ENCODE results near the gene HK3. TPM values are rescaled to one million over a fixed set of nuclear protein-coding genes. Genes with fewer than 3 reads are reported as not detected.
"Not testable (repeated sequence)": the region's sequence is repeated elsewhere in the genome, so short reads cannot be mapped to it uniquely, and the experiment has no call there.

The HK3 gene
- total RNA-seq, 1 donor from 2014 or later = 0.20 TPM

DNA sequence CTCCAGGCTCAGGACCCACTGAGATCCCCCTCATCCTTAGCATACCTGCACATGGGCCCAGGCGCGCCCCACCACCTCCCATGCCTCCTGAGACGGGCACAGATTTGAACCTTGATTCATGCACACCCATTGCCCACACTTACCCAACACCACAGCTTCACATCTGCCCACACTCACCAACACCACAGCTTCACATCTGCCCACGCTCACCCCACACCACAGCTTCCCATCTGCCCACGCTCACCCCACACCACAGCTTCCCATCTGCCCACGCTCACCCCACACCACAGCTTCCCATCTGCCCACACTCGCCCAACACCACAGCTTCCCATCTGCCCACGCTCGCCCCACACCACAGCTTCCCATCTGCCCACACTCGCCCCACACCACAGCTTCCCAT, 28.5 kb downstream of the HK3 start:
- intact Hi-C loops (cut with micrococcal nuclease) = not testable (repeated sequence)

DNA sequence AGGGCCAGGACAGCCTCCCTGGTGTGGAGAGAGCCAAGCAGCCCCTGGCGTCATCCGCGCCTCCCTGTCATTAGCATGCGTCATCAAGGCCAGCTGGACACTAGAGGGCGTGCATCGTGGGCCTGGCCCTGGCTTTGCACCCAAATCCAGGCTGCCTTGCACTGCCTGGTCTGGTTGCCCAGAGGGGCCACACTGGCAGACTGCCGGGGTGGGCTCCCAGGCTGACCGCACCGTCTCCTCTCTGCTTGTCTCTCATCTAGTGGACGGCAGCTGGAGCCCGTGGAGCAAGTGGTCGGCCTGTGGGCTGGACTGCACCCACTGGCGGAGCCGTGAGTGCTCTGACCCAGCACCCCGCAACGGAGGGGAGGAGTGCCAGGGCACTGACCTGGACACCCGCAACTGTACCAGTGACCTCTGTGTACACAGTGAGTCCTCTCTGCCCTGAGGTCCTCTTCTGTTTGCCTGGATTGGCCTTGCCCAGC, 29.0 kb downstream of the HK3 start:
- intact Hi-C loops (cut with micrococcal nuclease) = no loop called here

DNA sequence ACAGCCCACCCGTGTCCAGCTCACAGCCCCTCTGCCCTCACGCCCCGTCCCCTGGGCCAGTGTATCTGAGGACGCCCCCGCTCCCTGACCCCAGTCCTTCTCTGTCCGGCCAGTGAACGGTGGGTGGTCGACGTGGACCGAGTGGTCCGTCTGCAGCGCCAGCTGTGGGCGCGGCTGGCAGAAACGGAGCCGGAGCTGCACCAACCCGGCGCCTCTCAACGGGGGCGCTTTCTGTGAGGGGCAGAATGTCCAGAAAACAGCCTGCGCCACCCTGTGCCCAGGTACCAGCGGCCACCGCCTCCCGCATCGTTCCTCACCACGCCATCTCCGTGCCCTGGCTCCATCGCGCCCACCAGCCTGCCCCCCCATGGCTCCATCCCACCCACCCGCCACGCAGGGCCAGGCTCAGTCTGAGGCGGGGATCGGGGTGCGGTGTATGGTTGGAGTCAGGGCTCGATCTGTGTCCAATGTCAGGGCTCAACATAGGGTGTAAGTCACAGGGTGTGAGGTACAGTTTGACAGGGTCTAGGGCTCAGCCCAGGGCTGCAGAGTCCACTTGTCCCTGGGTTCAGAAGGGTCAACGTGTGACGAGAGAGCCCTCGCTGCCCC, 29.5 kb downstream of the HK3 start:
- intact Hi-C loops (cut with micrococcal nuclease) = no loop called here

DNA sequence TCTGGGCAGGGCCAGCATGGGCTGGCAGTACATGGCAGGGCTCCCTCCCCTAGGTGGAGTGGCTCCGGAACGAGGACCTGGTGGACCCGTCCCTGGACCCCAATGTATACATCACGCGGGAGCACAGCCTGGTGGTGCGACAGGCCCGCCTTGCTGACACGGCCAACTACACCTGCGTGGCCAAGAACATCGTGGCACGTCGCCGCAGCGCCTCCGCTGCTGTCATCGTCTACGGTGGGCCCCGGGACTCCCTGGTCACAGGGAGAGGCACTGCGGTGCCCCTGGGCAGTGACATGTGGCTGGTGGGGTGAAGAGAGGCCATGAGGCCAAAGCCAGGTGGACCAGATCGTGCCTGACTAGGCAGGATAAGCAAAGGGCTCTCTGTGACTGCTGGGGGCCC, 30.4 kb downstream of the HK3 start:
- intact Hi-C loops (cut with micrococcal nuclease) = no loop called here

DNA sequence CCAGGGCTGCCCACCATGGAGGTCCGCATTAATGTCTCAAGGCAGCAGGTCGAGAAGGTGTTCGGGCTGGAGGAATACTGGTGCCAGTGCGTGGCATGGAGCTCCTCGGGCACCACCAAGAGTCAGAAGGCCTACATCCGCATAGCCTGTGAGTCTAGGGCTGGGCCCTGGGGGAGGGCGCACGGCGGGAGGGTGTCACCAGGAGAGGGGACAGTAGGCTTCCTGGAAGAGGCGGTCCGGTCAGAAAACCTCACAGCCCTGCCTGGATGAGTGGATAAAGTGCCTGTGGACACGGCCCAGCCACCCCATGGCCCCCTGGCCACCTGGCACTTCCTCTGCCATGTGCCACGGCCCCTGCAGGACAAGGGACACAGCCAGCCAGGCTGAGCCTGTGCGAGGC, 31.0 kb downstream of the HK3 start:
- intact Hi-C loops (cut with micrococcal nuclease) = no loop called here

DNA sequence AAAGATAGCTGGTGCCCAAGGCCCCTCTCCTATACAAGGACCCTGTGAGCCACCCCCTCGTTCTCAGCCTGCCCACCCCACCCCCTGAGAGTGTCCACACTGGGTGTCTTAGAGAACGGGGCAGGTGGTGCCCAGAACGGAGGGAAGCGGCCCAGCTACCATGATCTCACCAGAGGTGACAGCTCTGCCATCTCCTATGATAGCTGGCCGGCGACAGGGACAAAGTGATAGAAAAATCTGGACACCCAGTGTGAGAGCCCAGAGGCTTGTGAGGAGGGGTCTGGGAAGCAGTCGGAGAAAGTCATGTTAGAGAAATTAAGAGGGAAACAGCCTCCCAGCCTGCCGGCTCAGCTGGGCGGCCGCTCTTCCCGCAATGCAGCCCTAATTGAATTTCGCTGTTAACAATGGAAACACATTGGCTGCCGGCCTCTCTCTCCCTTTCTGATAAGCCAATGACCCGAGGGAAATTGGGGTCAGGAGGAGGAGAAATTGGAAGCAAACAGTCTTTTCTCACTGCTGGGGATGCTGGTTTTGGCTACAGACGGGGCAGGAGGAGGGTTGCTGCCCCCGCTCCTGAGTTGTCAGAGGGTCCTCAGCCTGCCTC, 32.3 kb downstream of the HK3 start:
- intact Hi-C loops (cut with micrococcal nuclease) = no loop called here

DNA sequence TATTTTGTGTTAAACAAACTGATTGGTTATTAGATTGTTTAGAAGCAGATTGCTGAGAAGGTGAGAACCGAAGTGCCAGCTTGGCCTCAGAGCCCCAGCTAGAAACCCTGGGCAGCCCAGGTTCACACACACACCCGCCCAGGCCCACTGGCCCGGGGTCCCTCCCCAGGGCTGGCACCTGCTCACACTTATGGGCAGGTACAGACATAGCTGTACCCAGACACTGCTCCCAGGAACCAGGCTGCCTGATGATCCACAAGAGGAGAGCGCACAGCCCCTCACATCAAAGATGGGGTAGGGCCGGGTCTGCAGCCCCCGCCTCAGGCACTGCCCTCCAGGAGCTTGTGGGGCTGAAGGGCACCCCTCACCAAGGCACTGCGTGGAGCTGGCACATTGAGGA, 33.2 kb downstream of the HK3 start:
- intact Hi-C loops (cut with micrococcal nuclease) = no loop called here

DNA sequence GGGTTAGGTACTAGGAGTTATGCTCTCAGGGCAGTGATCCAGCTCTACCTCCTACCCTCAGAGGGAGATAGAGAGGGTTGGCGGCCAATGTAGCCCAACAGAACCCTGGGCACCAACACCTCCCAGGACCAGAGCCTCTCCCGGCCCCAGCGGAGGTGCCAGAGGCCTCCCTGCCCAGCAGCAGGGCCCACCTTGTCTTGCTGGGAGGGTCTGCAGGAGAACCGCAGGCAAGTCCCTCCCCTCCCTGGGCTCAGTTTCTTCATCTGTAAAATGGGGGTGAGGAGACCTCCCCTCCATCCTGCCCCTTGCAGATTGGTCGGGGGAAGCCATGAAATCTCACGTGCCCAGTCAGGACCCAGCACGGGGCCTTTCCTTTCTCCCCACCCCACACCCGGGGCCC, 34.4 kb downstream of the HK3 start:
- intact Hi-C loops (cut with micrococcal nuclease) = no loop called here

DNA sequence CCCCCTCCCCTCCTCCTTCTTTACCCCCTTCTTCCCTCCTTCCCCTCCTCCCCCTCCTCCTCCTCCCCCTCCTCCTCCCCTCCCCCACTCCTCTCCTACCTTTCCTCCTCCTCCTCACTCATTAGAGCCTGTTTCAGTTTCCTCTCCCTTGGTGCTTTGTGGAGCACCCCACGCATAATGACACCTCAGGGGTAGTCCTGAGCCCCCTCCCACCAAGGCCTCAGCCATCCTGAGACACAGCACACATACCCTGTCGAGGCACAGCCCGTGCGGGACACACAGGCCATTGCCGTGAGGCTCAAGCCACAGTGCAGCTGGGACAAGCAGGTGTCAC, 35.4 kb downstream of the HK3 start:
- intact Hi-C loops (cut with micrococcal nuclease) = no loop called here

DNA sequence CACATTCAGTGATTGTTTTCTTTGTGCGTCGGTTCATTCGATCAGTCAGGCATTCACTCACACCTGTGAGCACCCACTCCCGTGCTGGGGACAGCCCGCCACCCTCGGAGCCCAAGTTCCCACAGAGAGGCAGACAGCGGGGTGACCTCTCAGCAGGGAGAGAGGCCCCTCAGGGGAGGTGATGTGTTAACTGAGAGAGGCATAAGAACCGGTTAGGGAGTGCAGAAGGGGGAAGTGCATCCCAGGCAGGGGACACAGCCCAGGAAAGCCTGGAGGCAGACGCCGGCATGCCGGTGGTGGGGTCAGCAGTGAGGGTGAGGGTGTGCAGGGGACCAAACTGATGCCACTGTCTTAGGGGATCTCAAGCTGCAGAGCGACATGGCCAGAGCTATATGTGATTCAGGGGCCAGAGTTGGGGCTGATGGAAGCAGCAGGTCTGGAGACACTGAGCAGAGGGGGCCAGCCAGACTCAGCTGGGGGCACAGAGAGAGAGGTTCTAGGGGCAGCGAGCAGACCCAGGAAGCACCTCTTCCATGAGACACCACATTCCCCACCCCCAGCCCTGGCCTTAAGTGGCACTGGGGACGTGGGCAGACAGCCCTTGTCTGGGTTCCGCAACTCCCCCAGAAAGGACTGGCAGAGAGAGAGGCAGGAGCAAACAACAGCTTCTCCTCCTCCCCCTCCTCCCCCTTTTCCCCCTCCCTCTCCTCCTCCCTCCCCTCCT, 35.9 kb downstream of the HK3 start:
- intact Hi-C loops (cut with micrococcal nuclease) = no loop called here

DNA sequence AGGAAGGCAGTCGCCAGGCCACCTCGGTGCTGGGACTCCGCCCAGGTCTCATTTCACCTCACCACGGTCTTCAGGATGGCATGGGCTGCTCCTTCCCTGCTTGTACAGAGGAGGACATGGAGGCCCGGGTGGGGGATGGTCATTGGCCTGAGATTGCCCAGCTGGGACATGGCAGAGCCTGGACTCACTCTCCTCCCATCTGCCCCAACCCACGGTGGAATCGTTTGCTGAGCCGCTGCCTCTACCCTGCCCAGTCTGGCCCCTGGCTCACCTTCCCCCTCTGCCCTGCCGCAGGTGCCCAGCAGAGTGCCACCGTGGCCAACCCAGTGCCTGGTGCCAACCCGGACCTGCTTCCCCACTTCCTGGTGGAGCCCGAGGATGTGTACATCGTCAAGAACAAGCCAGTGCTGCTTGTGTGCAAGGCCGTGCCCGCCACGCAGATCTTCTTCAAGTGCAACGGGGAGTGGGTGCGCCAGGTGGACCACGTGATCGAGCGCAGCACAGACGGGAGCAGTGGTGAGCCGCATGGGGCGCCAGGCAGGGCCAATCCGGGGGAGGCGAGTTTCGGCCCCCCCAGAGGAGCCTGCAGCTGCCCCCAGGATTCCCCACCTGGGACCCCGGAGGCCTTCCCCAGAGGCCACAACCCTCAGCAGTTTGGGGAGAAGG, 36.7 kb downstream of the HK3 start:
- intact Hi-C loops (cut with micrococcal nuclease) = no loop called here

DNA sequence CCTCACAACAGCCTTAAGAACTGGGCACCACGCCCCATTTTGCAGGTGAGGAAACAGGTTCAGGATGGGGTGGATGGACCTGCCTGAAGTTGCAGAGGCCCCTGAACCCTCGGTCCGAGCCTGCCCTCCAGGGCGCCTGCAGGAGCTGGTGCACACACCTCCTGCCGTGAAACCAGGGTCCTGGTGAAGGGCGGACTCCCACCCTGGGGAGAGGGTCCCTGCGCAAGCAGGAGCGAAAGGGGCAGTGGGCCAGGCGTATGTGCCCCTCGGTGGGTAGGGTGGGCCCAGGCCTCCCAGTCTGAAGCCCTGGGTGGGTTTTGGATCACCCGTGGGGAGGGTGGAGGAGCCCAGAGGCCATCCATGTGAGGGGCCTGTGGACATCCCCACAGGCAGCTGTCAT, 37.9 kb downstream of the HK3 start:
- intact Hi-C loops (cut with micrococcal nuclease) = no loop called here

DNA sequence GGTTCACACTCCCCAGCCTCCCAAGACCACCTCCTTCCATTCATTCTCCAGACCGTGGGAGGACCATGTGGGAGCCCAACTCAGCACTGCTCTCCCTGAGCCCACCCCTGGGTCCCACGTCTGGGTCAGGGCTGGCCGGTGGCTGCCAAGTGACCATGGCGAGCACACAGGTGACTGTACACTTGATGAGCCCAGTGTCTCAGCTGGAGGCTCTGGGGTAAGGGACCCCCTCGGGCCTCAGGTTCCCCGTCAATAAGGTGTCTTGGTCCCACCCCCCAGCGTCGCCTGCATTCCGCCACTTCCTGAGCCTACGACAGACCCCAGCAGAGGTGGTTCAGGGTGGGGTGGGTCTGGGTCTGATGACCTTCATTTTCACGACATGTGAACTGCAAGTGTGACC, 38.8 kb downstream of the HK3 start:
- intact Hi-C loops (cut with micrococcal nuclease) = no loop called here

DNA sequence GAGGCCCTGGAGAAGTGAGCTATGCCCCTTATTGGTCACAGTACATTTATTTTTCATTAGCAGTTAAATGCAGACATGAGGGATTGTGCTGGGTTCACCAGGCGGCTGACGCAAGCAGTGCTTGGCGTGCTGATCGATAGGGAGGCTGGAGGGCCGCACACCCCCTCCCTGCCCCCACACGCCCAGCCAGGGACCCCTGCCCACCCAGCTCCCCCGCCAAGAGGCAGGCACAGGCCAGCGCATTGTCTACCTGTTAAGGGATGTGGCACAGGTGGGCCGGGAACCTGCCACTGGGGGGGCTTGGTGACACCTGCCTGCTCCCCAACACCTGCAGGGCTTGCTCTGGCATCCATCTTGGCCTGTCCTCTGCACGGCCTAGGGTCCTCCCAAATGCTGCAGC, 39.2 kb downstream of the HK3 start:
- intact Hi-C loops (cut with micrococcal nuclease) = no loop called here

DNA sequence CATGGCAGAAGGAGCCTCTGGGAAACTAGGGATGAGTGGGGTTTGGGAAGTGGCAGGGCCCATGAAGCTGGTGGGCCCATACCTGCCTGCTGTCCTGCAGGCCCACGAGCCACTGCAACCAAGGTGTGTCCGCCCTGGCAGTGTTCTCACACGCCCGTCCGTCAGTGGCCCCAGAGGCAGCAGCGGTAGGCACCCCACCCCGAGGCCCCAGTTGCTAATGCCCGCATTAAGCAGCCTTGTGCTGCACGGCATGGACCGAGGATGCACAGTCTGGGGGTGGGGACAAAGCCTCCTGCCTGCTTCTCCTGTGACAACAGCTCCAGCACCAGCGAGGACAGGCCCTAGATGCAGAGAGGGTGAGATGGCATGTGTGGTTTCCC, 41.3 kb downstream of the HK3 start:
- intact Hi-C loops (cut with micrococcal nuclease) = no loop called here

DNA sequence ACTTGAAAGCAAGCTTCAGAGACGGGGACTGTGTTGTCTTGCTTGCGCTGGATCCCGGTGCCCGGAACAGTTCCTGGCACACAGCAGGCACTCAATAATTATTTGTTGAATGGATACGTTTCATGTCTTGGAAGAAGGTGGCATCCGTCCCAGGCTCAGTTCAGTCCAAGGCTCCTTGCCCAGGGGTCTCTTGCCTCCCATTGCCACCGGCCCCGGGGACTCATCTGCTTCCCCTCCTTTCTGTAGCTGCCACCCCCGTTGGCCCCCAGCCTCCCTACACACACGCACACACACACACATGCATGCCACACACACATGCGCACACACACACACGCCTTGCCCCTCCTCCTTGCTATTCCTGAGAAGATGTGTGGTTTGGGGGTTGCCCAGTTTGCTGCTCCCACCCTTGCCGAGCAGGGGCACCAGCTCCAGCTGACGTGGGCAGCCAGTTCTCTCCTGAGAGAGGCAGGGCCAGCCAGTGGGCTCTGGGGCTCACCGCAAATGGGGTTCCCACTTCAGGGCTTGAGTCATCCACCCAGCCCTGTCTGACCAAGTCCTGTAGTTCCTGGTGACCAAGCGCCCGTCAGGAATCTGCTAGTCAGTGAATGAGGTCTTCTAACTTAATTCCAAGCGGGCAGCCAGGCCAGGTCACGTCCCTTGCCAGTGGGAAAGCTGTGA, 41.8 kb downstream of the HK3 start:
- intact Hi-C loops (cut with micrococcal nuclease) = no loop called here

DNA sequence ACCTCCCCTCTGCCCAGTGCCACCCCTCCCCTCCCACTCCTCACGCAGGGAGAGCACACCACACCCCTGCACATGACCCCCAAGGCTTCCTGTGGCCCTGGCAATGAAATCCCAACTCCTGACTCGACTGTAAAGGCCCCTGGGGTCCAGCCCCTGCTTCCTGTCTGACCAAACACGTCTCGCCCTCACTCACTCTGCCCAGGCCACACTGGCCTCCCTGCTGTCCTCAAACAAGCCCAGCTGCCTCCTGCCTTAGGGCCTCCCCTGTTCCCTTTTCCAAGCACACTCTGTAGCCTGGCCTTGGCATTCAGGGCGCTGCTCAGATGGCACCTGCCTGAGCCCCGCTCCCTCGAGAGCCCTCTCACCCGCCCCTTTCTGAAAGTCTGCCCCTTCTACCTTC, 42.4 kb downstream of the HK3 start:
- intact Hi-C loops (cut with micrococcal nuclease) = no loop called here

DNA sequence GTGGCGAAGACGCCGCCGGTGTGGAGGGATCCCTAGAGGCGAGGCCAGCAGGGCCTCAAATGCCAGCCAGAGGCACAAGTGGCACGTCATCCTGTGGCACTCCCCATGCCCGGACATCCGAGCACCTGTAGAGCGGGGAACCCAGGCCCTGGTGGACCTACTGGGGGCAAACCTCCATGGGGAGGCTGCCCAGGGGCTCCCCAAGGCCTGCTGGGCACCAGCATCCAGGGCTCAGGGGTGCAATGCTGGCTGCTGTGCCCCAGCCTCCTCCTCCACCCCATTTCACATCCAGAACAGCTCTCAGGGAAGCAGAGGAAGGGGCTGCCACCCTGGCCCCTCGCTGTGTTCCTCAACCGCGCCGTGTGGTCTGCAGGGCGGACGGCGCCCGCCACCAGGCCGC, 43.5 kb downstream of the HK3 start:
- intact Hi-C loops (cut with micrococcal nuclease) = no loop called here

DNA sequence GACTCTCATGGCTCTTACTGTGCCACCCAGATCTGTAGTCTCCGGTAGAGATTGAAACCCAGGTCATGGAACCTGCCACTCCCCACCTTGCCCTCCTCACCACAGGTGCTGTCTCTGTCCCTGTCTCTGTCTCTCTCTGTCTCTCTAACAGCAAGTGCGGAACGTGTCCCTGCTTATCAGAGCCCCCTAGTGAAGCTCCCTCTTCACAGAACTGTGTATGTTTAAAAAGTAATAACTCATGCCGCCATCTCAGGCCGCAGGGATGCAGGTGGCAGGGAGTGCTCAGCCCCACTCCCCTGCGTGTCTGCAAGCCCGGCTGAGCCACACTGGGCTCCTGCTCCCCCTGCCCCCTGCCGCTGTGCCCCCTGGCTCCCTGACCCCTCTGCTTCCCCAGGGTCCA, 45.0 kb downstream of the HK3 start:
- intact Hi-C loops (cut with micrococcal nuclease) = no loop called here

DNA sequence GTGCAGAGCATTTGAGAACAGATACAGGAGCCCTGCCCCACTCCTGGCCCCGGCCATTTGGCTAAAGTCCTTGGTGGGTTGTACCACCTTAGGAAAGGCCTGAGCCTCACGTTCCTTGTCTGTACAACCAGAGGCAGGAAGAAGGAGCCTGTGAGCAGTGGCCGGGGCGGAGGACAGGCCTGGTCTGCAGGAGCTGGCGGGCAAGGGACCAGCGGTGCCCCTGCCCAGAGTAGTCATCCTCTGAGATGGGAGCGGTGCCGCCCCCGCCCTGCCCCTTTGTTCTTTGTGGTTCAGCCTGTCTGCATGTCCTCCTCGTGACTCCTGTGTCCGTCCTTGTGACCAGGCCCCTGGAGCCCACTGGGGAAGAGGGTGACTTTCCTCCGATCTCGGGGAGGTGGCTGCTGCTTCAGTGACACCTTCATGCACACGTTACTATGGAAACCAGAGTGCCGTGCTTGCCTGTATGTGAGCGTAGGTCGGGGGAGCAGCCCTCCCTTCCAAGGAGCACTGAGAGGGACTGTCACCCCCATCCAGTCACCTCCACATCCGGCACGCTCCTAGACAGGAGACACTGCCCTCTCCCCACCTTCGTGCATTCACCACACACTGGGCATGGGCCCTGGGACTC, 45.9 kb downstream of the HK3 start:
- intact Hi-C loops (cut with micrococcal nuclease) = no loop called here

DNA sequence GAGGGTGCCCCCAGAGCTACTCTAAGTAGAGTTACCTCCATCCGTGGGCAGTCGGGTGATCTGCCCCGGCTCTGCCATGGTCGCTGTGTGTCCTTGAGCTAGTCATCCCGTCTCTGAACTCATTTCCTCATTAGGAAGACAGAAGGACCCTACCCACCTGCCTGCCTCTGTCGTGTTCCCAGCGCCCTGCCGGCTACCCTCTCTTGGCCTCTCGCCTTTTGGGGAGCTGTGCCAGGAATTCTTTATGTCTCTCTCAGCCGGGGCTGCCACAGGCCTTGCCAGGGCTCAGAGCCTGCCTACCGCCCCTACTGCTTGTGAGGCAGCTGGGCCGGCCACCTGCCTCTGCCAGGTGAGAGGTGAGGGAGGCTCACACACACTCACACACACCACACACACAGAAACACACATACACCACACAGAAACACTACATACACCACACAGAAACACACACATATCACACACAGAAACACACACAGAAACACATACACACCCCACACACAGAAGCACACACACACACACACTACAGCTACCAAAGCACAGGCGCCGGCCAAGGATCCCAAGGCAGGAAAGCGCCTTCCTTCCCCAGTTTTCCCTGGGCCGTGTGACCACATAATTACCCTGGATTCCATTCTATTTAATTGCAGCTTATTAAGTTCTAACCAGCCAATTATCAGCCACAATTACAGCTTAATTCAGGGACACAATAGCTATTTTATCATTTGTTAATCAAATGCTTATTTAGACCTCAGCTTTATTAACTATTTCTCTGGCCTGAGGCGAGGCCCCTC, 47.1 kb downstream of the HK3 start:
- intact Hi-C loops (cut with micrococcal nuclease) = no loop called here
